ENCODE results near the gene UBXN6.

GRCh38 chr19:4452230-4452990 lies 5.2 kb downstream of the UBXN6 start:
- TF ChIP-seq, protein P1, sequence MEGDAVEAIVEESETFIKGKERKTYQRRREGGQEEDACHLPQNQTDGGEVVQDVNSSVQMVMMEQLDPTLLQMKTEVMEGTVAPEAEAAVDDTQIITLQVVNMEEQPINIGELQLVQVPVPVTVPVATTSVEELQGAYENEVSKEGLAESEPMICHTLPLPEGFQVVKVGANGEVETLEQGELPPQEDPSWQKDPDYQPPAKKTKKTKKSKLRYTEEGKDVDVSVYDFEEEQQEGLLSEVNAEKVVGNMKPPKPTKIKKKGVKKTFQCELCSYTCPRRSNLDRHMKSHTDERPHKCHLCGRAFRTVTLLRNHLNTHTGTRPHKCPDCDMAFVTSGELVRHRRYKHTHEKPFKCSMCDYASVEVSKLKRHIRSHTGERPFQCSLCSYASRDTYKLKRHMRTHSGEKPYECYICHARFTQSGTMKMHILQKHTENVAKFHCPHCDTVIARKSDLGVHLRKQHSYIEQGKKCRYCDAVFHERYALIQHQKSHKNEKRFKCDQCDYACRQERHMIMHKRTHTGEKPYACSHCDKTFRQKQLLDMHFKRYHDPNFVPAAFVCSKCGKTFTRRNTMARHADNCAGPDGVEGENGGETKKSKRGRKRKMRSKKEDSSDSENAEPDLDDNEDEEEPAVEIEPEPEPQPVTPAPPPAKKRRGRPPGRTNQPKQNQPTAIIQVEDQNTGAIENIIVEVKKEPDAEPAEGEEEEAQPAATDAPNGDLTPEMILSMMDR (IDR thresholded peaks at IDR 0.05) = no peak
- TF ChIP-seq ZFX (IDR thresholded peaks at IDR 0.05; ENCODE audit: borderline replicate concordance) = no peak
